HG03060 (cell line): ENCODE results near the gene ZBED1.
"Not testable (repeated sequence)": the region's sequence is repeated elsewhere in the genome, so short reads cannot be mapped to it uniquely, and the experiment has no call there.

Source experiments
- ATAC-seq: cut with Tn5 transposase; IDR thresholded peaks from one replicate; pipeline ENCODE4 v1.9.1; 2021; ENCODE audit warnings: low read depth, moderate number of reproducible peaks; ENCODE audit not compliant: unreplicated experiment

Gene ZBED1

DNA sequence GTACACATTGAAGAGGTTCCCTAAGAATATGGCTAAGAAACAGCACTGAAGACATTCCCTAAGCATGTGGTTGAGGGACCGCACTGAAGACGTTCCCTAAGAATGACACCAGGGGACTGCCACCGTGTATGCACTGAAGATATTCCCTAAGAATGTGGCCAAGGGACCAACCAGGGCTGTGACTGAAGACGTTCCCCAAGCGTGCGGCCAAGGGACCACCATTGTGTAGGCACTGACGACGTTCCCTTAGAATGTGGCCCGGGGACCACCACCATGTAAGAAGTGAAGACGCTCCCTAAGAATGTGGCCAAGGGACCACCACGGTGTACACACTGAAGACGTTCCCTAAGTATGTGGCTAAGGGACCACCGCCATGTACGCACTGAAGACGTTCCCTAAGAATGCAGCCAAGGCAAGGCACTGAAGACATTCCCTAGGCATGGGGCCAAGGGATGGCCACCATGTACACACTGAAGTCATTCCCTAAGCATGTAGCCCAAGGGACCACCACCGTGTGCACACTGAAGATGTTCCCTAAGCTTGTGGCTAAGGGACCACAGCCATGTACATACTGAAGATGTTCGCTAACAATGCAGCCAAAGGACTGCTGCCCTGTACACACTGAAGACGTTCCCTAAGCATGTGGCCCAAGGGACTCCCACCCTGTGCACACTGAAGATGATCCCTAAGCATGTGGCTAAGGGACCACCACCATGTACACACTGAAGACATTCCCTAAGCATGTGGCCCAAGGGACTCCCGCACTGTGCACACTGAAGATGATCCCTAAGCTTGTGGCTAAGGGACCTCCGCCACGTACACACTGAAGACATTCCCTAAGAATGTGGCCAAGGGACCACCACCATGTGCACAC, 22.0 kb downstream of the ZBED1 start:
- ATAC-seq, result no peak

DNA sequence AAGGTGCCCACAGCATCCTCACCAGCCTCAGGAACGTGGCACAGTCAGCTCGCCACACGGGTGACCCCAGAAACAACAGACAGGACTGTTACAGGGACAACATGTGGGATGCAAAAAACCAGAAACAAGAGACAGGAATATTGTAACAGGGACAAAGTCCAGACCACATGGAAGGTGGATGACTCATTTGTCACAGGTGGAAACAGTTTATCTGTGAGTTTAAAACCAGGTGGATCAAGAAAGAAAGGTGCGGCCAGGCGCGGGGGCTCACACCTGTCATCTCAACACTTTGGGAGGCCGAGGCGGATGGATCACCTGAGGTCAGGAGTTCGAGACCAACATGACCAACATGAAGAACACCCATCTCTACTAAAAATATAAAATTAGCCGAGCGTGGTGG, 23.5 kb downstream of the ZBED1 start:
- ATAC-seq, result not testable (repeated sequence)

DNA sequence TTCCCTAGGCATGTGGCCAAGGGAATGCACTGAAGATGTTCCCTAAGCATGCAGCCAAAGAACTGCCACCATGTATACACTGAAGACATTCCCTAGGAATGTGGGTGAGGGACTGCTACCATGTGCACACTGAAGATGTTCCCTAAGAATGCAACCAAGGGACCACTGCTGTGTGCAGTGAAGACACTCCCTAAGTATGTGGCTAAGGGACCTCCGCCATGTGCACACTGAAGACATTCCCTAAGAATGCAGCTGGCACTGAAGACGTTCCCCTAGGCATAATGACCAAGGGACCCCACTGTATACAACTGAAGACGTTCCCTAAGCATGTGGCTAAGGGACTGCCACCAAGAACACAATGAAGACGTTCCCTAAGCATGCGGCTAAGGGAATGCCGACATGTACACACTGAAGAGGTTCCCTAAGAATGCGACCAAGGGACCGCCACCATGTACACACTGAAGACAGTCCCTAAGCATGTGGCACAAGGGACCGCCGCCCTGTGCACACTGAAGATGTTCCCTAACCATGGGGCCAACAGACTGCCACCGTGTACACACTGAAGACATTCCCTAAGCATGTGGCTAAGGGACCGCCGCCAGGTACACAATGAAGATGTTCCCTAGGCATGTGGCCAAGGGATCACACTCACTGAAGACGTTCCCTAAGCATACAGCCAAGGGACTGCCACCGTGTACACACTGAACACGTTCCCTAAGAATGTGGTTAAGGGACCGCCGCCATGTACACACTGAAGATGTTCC, 25.6 kb downstream of the ZBED1 start:
- no peak for ATAC-seq

DNA sequence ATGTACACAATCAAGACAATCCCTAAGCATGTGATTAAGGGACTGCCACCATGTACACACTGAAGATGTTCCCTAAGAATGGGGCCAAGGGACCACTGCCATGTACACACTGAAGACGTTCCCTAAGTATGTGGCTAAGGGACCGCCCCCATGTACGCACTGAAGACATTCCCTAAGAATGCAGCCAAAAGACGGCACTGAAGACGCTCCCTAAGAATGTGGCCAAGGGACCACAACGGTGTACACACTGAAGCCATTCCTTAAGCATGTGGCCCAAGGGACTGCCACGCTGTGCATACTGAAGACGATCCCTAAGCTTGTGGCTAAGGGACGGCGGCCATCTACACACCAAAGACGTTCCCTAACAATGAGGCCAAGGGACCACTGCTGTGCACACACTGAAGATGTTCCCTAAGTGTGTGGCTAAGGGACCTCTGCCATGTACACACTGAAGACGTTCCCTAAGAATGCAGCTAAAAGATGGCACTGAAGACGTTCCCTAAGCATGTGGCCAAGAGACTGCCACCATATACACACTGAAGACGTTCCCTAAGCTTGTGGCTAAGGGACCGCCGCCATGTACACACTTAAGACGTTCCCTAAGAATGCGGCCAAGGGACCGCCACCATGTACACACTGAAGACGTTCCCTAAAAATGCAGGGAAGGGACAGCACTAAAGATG, 26.4 kb downstream of the ZBED1 start:
- no peak for ATAC-seq

DNA sequence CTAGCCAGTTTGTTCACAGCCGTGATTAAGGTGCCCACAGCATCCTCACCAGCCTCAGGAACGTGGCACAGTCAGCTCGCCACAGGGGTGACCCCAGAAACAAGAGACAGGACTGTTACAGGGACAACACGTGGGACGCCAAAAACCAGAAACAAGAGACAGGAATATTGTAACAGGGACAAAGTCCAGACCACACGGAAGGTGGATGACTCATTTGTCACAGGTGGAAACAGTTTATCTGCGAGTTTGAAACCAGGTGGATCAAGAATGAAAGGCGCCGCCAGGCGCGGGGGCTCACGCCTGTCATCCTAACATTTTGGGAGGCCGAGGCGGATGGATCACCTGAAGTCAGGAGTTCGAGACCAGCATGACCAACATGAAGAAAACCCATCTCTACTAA, 27.7 kb downstream of the ZBED1 start:
- ATAC-seq, result not testable (repeated sequence)

DNA sequence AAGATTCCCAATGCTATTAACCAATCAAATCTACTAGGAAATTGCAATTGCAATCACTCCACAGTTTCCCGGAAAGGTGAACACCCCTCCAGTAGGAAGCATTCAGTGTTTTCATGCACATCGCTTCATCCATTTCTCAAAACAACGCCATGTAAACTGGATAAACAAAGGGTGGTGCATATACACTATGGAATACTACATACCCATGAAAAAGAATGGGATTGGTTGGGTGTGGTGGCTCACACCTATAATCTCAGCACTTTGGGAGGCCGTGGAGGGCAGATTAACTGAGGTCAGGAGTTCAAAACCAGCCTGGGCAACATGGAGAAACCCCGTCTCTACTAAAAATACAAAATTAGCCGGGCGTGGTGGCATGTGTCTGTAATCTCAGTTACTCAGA, 29.1 kb downstream of the ZBED1 start:
- no peak for ATAC-seq

DNA sequence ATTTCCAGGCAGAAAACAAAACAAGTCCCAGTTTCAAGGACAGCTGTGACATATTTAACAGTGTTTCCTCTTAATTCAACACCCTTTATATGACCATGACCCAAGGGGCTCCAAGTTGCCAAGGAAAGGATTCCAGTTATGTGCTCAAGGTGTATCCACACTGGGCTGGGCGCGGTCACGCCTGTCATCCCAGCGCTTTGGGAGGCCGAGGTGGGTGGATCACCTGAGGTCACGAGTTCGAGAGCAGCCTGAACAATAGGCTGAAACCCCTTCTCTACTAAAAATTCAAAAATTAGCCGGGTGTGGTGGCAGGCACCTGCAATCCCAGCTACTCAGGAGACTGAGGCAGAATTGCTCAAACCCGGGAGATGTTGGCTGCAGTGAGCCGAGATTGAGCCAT, 29.6 kb downstream of the ZBED1 start:
- ATAC-seq, result not testable (repeated sequence)

DNA sequence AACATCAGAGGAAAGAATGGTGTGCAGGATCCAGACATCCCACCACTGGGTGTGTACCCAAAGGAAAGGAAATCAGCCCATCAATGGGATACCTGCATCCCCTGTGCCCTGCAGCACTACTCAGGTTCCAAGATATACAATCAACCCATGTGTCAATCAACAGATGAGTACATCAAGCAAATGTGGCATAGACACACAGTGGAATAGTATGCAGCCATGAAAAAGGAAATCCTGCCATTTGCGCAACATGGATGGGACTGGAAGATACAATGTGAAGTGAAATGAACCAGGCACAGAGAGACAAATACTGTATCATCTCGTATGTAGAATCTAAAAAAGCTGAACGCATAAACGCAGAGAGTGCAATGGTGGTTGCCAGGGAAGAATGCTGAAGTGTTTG, 30.9 kb downstream of the ZBED1 start:
- not testable (repeated sequence) for ATAC-seq

DNA sequence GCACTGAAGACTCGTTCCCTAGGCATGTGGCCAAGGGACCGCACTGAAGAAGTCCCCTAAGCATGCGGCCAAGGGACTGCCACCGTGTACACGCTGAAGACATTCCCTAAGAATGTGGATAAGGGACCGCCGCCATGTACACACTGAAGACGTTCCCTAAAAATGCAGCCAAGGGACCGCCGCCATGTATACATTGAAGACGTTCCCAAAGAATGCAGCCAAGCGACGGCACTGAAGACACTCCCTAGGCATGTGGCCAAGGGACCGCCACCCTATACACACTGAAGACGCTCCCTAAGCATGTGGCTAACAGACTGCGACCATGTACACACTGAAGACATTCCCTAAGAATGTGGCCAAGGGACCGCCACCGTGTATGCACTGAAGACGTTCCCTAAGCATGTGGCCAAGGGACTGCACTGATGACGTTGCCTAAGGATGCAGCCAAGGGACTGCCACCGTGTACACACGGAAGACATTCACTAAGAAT, 31.5 kb downstream of the ZBED1 start:
- ATAC-seq, result no peak

DNA sequence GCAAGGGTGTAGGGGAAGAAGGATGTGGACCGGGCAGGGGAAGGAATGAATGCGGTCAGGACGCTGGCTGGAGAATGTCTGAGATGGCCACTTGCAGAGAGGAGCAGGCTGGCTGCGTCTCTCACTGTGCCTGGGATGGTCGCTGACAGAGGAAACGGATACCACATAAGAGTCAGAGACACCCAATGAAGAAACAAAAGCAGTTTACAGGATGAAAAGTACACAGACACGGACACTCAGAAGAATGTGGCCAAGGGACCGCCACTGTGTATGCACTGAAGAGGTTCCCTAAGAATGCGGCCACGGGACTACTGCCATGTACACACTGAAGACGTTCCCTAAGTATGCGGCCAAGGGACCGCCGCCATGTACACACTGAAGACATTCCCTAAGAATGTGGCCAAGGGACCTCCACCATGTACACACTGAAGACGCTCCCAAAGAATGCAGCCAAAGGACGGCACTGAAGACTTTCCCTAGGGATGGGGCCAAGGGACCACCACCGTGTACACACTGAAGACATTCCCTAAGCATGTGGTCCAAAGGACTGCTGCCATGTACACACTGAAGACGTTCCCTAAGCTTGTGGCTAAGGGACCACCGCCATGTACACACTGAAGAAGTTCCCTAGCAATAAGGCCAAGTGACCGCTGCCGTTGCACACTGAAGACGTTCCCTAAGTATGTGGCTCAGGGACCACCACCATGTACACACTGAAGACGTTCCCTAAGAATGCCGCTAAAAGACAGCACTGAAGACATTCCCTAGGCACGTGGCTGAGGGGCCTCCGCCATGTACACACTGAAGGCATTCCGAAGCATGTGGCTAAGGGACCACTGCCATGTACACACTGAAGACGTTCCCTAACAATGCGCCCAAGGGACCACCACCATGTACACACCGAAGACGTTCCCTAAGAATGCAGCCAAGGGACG, 32.2 kb downstream of the ZBED1 start:
- no peak for ATAC-seq

DNA sequence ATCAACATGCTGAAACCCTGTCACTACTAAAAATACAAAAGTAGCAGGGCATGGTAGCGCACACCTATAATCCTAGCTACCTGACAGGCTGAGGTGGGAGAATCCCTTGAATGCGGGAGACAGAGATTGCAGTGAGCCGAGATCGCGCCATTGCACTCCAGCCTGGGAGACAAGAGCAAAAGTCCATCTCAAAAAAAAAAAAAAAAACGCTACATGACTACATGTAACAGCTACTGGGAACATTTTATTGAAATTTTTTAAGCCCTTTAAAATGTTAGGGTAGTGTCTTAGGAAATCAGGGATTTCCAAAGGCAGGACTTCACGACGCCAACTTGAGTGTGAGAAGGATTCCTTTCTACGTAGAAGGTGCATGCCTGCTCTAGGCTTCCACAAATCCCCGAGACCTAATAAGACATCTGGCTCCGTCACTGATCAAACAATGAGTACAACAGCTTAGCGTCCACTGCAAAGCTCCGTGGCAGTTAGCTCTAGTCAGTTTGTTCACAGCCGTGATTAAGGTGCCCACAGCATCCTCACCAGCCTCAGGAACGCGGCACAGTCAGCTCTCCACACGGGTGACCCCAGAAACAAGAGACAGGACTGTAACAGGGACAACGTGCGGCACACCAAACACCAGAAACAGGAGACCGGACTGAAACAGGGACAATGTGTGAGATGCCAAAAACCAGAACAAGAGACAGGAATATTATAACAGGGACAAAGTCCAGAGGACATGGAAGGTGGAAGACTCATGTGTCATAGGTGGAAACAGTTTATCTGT, 33.7 kb downstream of the ZBED1 start:
- no peak for ATAC-seq

DNA sequence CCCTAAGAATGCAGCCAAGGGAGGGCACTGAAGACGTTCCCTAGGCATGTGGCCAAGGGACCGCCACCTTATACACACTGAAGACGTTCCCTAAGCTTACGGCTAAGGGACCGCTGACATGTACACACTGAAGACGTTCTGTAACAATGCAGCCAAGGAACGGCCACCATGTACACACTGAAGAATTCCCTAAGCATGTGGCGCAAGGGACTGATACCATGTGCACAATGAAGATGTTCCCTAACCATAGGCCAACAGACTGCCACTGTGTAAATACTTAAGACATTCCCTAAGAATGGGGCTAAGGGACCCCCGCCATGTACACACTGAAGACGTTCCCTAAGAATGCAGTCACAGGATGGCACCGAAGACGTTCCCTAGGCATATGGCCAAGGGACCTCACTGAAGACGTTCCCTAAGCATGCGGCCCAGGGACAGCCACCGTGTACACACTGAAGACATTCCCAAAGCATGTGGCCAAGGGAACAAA, 36.1 kb downstream of the ZBED1 start:
- no peak for ATAC-seq

DNA sequence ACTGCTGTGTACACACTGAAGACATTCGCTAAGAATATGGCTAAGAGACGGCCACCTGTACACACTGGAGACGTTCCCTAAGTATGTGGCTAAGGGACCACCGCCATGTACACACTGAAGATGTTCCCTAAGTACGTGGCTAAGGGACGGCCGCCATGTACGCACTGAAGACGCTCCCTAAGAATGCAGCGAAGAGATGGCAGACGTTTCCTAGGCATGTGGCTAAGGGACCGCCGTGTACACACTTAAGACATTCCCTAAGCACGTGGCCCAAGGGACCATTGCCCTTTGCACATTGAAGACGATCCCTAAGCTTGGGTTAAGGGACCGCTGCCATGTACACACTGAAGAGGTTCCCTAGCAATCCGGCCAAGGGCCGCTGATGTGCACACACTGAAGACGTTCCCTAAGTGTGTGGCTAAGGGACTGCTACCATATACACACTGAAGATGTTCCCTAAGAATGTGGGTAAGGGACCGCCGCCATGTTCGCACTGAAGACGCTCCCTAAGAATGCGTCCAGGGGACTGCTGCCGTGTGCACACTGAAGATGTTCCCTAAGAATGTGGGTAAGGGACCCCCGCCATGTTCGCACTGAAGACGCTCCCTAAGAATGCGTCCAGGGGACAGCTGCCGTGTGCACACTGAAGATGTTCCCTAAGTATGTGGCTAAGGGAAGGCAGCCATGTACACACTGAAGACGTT, 36.7 kb downstream of the ZBED1 start:
- ATAC-seq, result no peak

DNA sequence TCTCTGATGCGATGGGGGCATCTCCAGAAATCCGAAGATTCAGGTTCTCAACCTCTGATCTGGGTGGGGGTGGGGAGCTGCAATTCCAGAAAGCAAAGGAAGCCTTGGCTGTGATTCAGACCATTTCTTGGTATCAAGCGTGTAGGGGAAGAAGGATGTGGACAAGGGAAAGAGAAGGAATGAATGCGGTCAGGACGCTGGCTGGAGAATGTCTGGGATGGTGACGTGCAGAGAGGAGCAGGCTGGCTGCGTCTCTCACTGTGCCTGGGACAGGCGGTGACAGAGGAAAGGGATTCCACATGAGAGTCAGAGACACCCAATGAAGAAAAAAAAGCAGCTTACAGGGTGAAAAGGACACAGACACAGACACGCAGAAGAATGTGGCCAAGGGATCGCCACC, 37.3 kb downstream of the ZBED1 start:
- not testable (repeated sequence) for ATAC-seq

DNA sequence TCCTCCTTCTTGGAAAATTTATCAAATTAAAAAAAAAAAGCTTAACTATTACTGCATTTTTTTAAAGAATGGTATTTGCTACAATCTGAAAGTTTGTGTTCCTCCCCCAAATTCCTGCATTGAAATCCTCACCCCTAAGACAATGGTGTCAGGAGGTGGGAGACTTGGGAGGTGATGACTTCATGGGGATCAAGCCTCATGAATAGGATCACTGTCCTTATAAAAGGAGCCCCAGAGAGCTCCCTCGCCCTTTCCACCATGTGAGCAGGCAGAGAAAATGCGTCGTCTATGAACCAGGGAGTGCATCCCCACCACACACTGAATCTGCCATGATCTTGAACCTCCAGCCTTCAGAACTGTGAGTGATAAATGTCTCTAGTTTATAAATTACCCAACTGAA, 38.0 kb downstream of the ZBED1 start:
- no peak for ATAC-seq

DNA sequence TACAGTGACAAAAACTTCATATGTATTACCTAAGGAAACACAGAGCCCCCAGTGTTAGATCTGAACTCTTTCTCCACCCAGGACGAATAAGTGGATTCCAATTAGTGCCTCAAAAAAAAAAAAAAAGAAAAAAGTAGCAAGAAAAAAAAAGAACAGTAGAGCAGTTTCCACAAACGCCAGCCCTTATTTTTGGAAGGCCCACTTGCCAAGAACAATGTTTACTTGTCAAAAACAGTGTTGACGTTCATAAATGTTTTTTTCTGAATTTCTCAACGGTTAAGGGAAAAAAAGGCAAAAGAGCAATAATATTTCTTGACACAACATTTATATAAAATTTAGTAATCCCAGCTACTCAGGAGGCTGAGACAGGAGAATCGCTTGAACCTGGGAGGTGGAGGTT, 38.7 kb downstream of the ZBED1 start:
- ATAC-seq, result no peak

DNA sequence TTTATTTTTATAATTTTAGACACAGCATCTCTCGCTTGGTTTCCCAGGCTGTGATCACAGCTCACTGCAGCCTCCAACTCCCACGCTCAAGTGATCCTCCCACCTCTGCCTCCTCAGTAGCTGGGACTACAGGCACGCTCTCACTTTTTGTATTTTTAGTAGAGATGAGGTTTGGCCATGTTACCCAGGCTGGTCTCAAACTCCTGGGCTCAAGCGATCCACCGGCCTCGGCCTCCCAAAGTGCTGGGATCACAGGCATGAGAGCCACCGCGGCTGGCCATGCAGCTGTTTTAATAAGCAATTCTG, 39.1 kb downstream of the ZBED1 start:
- no peak for ATAC-seq

DNA sequence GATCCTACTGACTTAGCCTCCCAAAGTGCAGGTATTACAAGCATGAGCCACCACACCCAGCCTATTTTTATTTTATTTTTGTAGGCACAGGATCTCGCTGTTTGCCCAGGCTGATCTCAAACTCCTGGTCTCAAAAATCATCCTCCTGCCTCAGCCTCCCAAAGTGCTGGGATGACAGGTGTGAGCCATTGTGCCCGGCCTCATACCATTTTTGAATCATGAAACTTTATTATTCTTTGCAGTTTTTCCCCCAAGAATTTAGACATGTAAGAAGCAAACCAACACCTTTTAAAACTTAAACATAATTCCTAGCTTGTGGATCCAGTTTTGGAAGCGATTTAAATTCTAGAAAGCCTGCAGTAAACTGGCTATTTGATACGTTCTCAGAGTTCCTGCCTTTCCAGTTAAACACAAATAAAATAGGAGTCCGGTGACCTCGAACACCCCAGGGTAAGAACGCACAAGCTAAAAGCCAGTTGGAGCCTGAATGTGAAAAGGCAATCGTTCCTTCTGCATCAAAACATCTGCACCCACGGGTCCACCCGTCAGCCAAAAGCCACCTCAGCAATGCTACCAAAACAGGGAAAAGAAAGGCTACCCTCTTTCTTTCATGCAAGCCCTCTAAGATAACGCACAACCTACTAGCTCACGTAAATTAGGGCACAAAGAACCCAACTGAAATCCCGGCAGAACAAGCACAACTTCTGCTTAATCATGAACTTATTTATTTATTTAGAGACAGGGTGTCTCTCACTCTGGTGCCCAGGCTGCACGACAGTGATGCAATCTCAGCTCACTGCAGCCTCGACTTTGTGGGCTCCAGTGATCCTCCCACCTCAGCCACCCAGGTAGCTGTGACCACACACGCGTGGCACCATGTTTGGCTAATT, 39.7 kb downstream of the ZBED1 start:
- ATAC-seq, result not testable (repeated sequence)
